RWPE1 (cell line): ENCODE data around the gene FADS2.

ENCODE experiments used
- CTCF ChIA-PET: fragments of 350-600 bp; sonication (Branson Sonifier 250); formaldehyde crosslinking; extraction: SDS; loops from one replicate; lab custom pipeline; 2021; lab: Yijun Ruan, JAX
- POLR2A ChIA-PET: fragments of 400-600 bp; formaldehyde crosslinking; extraction: SDS; loops from one replicate; lab custom pipeline; 2020; ENCODE audit warnings: antibody characterized with exemption; ENCODE audit not compliant: low non-redundant PET; lab: Yijun Ruan, JAX
- DNase-seq: peaks from one replicate; pipeline ENCODE4 v3.0.0; 2012; ENCODE audit warnings: low spot score
- H3K27ac ChIP-seq: fragments of 450-650 bp; 2 replicates; pipeline ENCODE4 v1.5.1; 2017
- TF ChIP-seq, protein P1 (sequence below): fragments of 450-650 bp; conservative IDR thresholded peaks from 2 replicates; pipeline ENCODE4 v1.5.1; 2017; ENCODE audit warnings: low read depth, mild to moderate bottlenecking

FADS2 gene

DNA sequence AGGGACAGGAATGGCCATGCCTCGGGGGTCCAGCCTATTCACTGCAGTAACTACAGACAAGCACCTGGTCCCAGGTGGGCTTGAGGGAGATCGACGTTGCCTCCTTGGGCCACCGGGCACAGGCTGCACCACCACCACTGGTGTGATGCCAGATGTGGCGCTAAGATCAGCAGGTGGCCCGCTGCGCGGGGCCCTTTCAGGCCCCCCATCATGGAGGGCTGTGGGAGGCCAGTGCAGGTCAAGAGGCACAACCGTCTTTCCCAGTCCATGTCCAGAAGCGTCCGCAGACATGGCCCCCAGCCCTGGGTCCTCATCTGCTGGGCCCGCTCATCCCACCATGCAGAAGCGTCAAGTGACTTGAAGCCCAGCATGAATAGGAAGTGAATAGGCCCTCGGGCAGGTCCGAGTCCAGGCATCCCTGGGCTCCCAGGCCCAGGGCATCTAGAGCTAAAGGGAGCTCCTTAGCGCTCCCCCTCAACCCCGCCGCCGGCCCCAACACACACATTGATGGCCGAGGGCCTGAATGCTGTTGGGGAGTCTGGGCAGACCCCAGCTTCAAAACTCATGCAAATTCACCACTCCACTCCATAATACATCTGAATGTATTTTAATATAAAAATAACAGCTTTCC, 45.0 kb downstream of the FADS2 start:
- CTCF ChIA-PET = interaction anchor here (0.6 to 1.3 kb wide), 6 partner anchors 11 to 209 kb away, joined by 3 to 7 read pairs (median 4); no protein-coding TSS in a partner anchor
- DNase-seq = no peak
- H3K27ac ChIP-seq = peak overlapping the region; percentile 71
- TF ChIP-seq, protein P1, sequence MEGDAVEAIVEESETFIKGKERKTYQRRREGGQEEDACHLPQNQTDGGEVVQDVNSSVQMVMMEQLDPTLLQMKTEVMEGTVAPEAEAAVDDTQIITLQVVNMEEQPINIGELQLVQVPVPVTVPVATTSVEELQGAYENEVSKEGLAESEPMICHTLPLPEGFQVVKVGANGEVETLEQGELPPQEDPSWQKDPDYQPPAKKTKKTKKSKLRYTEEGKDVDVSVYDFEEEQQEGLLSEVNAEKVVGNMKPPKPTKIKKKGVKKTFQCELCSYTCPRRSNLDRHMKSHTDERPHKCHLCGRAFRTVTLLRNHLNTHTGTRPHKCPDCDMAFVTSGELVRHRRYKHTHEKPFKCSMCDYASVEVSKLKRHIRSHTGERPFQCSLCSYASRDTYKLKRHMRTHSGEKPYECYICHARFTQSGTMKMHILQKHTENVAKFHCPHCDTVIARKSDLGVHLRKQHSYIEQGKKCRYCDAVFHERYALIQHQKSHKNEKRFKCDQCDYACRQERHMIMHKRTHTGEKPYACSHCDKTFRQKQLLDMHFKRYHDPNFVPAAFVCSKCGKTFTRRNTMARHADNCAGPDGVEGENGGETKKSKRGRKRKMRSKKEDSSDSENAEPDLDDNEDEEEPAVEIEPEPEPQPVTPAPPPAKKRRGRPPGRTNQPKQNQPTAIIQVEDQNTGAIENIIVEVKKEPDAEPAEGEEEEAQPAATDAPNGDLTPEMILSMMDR = no peak
- POLR2A ChIA-PET = no interaction called here

DNA sequence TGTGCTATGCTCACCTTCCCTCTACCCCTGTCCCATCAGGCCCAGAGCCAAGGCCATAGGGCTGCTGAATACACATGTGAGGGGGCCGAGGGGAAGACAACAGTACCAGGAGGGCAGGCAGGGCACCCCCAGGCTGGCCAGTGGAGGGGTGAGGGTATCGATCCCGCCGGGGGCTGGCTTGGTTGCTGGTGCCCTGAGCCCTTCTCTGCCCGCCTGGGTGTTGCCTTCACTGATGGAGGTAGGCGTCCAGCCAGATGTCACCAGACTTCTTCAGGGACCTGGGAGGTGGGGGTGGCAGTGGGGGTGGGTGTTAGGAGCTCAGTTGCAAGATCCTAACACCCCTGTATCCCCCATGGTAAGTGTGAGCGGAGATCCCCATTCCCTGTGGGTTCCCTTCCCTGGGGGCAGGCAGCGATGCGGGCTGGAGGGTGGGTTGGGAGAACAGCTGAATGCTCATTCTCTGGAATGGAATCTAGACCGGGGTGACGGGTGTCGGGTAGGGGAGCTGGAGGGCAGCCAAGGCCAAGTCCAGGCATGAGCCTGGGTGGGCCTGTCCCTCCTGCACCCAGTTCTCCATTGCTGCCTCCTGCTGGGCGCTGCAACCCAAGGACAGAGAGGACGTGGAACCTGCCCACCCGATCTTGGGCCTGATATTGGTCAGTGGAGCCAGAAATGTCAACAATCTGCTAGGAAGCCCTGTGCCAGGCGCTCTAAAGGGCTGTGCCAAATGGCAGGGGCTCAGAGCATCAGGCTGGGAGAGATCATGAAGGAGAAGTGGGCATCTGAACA, 45.7 kb downstream of the FADS2 start:
- ChIA-PET CTCF (interaction anchor here (0.6 to 1.7 kb wide), 7 partner anchors 10 to 208 kb away, joined by 3 to 8 read pairs (median 5); no protein-coding TSS in a partner anchor), POLR2A (no interaction called here)
- TF ChIP-seq, protein P1 = no peak
- H3K27ac ChIP-seq = peak overlapping the region; percentile 71
- no peak for DNase-seq

DNA sequence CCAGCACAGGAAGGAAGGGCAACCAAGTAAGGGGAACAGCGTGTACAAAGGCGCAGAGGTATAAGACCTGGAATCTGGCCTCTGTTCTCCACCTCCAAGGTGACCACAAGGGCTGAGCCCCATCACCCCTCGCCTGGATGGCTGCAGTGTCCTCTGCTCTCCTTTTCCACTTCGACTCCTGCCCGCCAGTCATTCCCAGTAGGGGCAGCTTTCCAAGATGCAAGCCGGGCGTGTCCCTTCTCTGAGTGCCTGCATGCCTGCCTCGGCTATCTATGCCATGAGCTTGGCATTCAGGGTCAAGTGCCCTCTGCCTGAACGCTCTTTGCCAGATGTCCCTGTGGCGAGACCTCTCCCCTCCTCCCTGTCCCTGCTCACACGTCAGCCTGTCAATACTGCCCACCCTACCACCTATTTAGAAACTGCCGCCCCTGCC, 46.3 kb downstream of the FADS2 start:
- ChIA-PET POLR2A (no interaction called here), CTCF (interaction anchor here (0.9 to 3.5 kb wide), 3 partner anchors 24 to 78 kb away, joined by 3 to 15 read pairs (median 8); no protein-coding TSS in a partner anchor)
- TF ChIP-seq, protein P1 = no peak
- no peak for DNase-seq
- peak overlapping the region; percentile 71 for H3K27ac ChIP-seq

DNA sequence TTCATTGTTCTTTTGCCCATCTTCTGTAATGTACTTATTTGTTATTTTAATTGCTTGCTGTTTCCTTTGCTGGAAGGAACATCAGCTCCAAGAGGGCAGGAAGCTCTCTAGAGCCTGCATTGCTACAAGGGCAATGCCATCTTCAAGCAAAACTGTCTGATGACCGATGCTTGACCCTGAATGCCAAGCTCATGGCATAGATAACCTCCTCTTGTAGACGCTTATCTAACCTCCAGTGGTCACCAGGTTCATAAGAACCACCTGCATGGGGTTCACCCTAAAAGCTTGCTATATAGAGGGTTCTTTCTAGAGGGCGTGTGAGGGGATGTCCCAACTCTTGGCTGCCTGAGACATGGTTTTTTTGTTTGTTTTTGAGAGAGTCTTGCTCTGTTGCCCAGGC, 46.8 kb downstream of the FADS2 start:
- TF ChIP-seq, protein P1 = no peak
- POLR2A ChIA-PET = no interaction called here
- CTCF ChIA-PET = interaction anchor here (0.9 to 3.5 kb wide), 3 partner anchors 23 to 79 kb away, joined by 3 to 15 read pairs (median 8); no protein-coding TSS in a partner anchor
- DNase-seq = no peak
- peak overlapping the region; percentile 71 for H3K27ac ChIP-seq

DNA sequence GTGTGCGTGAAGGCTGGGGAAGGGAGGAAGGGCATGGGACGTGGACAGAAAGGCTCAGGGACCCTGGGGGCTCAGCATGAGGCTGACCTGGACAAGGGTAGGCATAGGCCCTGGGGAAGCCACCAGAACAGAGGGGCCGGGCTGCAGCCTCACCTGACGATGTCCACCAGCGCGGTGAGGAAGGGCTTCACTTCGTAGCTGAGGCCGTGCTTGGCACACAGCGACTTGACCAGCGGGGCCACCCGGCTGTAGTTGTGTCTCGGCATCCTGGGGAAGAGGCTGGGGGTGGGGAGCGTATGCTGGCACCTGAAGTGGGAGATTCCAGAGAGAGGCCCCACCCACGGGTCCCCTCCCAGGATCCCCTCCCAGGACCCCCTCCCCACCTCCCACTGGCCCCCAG, 47.6 kb downstream of the FADS2 start:
- TF ChIP-seq, protein P1 = no peak
- no peak for DNase-seq
- peak overlapping the region; percentile 71 for H3K27ac ChIP-seq
- CTCF ChIA-PET = interaction anchor here (3.5 kb wide), 1 partner anchor 72 kb away, joined by 15 read pairs; no protein-coding TSS in a partner anchor
- POLR2A ChIA-PET = no interaction called here

DNA sequence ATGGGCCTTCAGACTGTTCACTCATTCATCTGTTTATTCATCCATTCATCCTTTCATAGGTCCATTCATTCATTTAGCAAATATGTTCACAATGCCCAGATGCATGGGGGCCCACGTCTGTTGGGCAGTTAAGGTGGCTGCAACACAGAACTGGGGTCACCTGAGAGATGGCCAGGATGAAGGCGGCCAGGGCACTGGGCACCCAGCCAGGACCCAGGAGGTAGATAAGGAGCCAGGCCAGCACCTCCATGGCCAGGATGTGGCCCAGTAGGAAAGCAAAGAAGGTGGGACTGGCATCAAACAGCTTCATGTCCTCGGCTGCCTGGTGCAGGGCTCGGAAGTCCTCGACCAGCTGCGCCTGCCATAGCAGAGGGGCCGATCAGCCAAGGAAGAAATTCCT, 51.1 kb downstream of the FADS2 start:
- H3K27ac ChIP-seq = peak overlapping the region; percentile 30
- ChIA-PET CTCF (interaction anchor here (0.8 kb wide), 1 partner anchor 19 kb away, joined by 3 read pairs; no protein-coding TSS in a partner anchor), POLR2A (interaction anchor here (0.5 kb wide), 1 partner anchor 28 kb away, joined by 3 read pairs; no protein-coding TSS in a partner anchor)
- TF ChIP-seq, protein P1 = no peak
- no peak for DNase-seq
